H9 (cell line): ENCODE data around the gene GYG2. TPM values are rescaled to one million over a fixed set of nuclear protein-coding genes. Genes with fewer than 3 reads are reported as not detected.

ENCODE experiments used
- DNase-seq: peaks from one replicate; pipeline ENCODE4 v3.0.0-alpha.2; 2017
- H2AFZ ChIP-seq: one replicate; pipeline ENCODE4 v1.6.1; 2013; ENCODE audit warnings: mild to moderate bottlenecking, low read length, control low read depth, moderate library complexity
- H2AK5ac ChIP-seq: 2 replicates; pipeline ENCODE4 v1.6.1; 2013; ENCODE audit warnings: low read length, control low read depth, mixed read lengths; ENCODE audit not compliant: insufficient read length
- H2BK120ac ChIP-seq: one replicate; pipeline ENCODE4 v1.6.1; 2013; ENCODE audit warnings: low read depth, mild to moderate bottlenecking, low read length, control low read depth, inconsistent platforms; ENCODE audit not compliant: poor library complexity, severe bottlenecking
- H2BK12ac ChIP-seq: 2 replicates; pipeline ENCODE4 v1.6.1; 2013; ENCODE audit warnings: low read length, control low read depth, mixed read lengths, low read depth; ENCODE audit not compliant: insufficient read length
- H2BK15ac ChIP-seq: 2 replicates; pipeline ENCODE4 v1.6.1; 2013; ENCODE audit warnings: low read depth, low read length, control low read depth
- H2BK20ac ChIP-seq: one replicate; pipeline ENCODE4 v1.6.1; 2013; ENCODE audit warnings: low read depth, mild to moderate bottlenecking, low read length, control low read depth, inconsistent platforms; ENCODE audit not compliant: poor library complexity, severe bottlenecking
- H2BK5ac ChIP-seq: 2 replicates; pipeline ENCODE4 v1.6.1; 2013; ENCODE audit warnings: low read length, control low read depth, mixed read lengths; ENCODE audit not compliant: insufficient read length
- H3K14ac ChIP-seq: 2 replicates; pipeline ENCODE4 v1.6.1; 2013; ENCODE audit warnings: low read length, control low read depth; ENCODE audit not compliant: insufficient read depth
- H3K18ac ChIP-seq: 2 replicates; pipeline ENCODE4 v1.6.1; 2013; ENCODE audit warnings: low read depth, mild to moderate bottlenecking, mixed read lengths, low read length, control low read depth; ENCODE audit not compliant: insufficient read length
- H3K23ac ChIP-seq: 2 replicates; pipeline ENCODE4 v1.6.1; 2013; ENCODE audit warnings: low read length, control low read depth, mixed read lengths, low read depth; ENCODE audit not compliant: insufficient read length
- H3K23me2 ChIP-seq: 2 replicates; pipeline ENCODE4 v1.6.1; 2013; ENCODE audit warnings: low read depth, mild to moderate bottlenecking, mixed read lengths, low read length, control low read depth; ENCODE audit not compliant: insufficient read length, poor library complexity, severe bottlenecking
- H3K27ac ChIP-seq: 2 replicates; pipeline ENCODE4 v1.5.1; 2013; ENCODE audit warnings: low read length, control low read depth, mixed read lengths, low read depth; ENCODE audit not compliant: insufficient read length
- H3K27me3 ChIP-seq: 2 replicates; pipeline ENCODE4 v1.6.1; 2013; ENCODE audit warnings: low read length, control low read depth, inconsistent platforms; ENCODE audit not compliant: insufficient read depth
- H3K4ac ChIP-seq: 2 replicates; pipeline ENCODE4 v1.6.1; 2013; ENCODE audit warnings: low read depth, mild to moderate bottlenecking, control low read depth, inconsistent platforms, low read length, moderate library complexity
- H3K4me1 ChIP-seq: 2 replicates; pipeline ENCODE4 v1.6.1; 2013; ENCODE audit warnings: low read length, control low read depth, inconsistent platforms; ENCODE audit not compliant: insufficient read depth
- H3K4me2 ChIP-seq: 2 replicates; pipeline ENCODE4 v1.6.1; 2013; ENCODE audit warnings: low read length, control low read depth, mixed read lengths; ENCODE audit not compliant: insufficient read length, insufficient read depth
- H3K56ac ChIP-seq: 2 replicates; pipeline ENCODE4 v1.6.1; 2013; ENCODE audit warnings: low read depth, mild to moderate bottlenecking, mixed read lengths, low read length, control low read depth; ENCODE audit not compliant: insufficient read length
- H3K79me1 ChIP-seq: 2 replicates; pipeline ENCODE4 v1.6.1; 2013; ENCODE audit warnings: low read depth, mild to moderate bottlenecking, moderate library complexity, low read length, control low read depth, inconsistent platforms; ENCODE audit not compliant: insufficient read depth, poor library complexity, severe bottlenecking
- H3K79me2 ChIP-seq: 2 replicates; pipeline ENCODE4 v1.6.1; 2013; ENCODE audit warnings: low read length, control low read depth, inconsistent platforms; ENCODE audit not compliant: insufficient read depth
- H3K9ac ChIP-seq: 2 replicates; pipeline ENCODE4 v1.6.1; 2013; ENCODE audit warnings: low read length, control low read depth, mixed read lengths; ENCODE audit not compliant: insufficient read length; ENCODE audit errors: extremely low read depth
- H3K9me3 ChIP-seq: one replicate; pipeline ENCODE4 v1.6.1; 2013; ENCODE audit warnings: low read depth, low read length, inconsistent platforms; ENCODE audit not compliant: control insufficient read depth
- H3T11ph ChIP-seq: one replicate; pipeline ENCODE4 v1.6.1; 2013; ENCODE audit warnings: mild to moderate bottlenecking, low read length, control low read depth, inconsistent platforms
- H4K20me1 ChIP-seq: one replicate; pipeline ENCODE4 v1.6.1; 2013; ENCODE audit not compliant: control insufficient read depth, insufficient read length, insufficient read depth
- H4K5ac ChIP-seq: 2 replicates; pipeline ENCODE4 v1.6.1; 2013; ENCODE audit warnings: low read depth, mild to moderate bottlenecking, mixed read lengths, low read length, control low read depth; ENCODE audit not compliant: insufficient read length
- H4K8ac ChIP-seq: replicated peaks from 2 replicates; pipeline ENCODE4 v1.6.1; 2013; ENCODE audit warnings: low read length, control low read depth, mixed read lengths, low read depth; ENCODE audit not compliant: insufficient read length
- H4K91ac ChIP-seq: 2 replicates; pipeline ENCODE4 v1.6.1; 2013; ENCODE audit warnings: low read depth, mild to moderate bottlenecking, moderate library complexity, mixed read lengths, low read length, control low read depth; ENCODE audit not compliant: insufficient read length
- H3K27ac Mint-ChIP-seq, 3 experiments: 2 replicates in 2 of 3; 3 replicates in 1 of 3; pipeline ENCODE4 v1.8.0; 2020 to 2021; ENCODE audit warnings: mixed read lengths in 3 of 3, mild to moderate bottlenecking in 1 of 3, moderate library complexity in 1 of 3
- H3K27me3 Mint-ChIP-seq: 2 replicates; pipeline ENCODE4 v1.8.0; 2021; ENCODE audit warnings: low read depth, mild to moderate bottlenecking, moderate library complexity, mixed read lengths
- H3K36me3 Mint-ChIP-seq, 3 experiments: 2 replicates in 2 of 3; 3 replicates in 1 of 3; pipeline ENCODE4 v1.8.0; 2020 to 2021; ENCODE audit warnings: low read depth in 3 of 3, mixed read lengths in 3 of 3; ENCODE audit not compliant: insufficient read depth in 1 of 3
- H3K4me1 Mint-ChIP-seq, 2 experiments: 2 replicates each; pipeline ENCODE4 v1.8.0; 2020; ENCODE audit warnings: mixed read lengths in 2 of 2
- H3K4me3 Mint-ChIP-seq, 2 experiments: 2 replicates in 1 of 2; 3 replicates in 1 of 2; pipeline ENCODE4 v1.8.0; 2020 to 2021; ENCODE audit warnings: mild to moderate bottlenecking in 2 of 2, mixed read lengths in 2 of 2, moderate library complexity in 1 of 2
- H3K9me3 Mint-ChIP-seq, 2 experiments: 2 replicates in 1 of 2; 3 replicates in 1 of 2; pipeline ENCODE4 v1.8.0; 2020; ENCODE audit warnings: mild to moderate bottlenecking in 2 of 2, mixed read lengths in 2 of 2, moderate library complexity in 1 of 2
- CTCF ChIP-seq: fragments of 200-600 bp; sonication (generic); conservative IDR thresholded peaks from 3 replicates; pipeline ENCODE4 v1.8.0; 2021; ENCODE audit warnings: antibody characterized with exemption, mild to moderate bottlenecking
- WGBS: extraction: QIAGEN DNeasy Blood & Tissue Kit; methylation state at CpG from one replicate; pipeline ENCODE4 v1.1.7; 2013; ENCODE audit warnings: missing lambda C conversion rate, low lambda C conversion rate, mixed read lengths; ENCODE audit not compliant: insufficient read length; ENCODE audit errors: extremely low coverage; 5-methylcytosine and 5-hydroxymethylcytosine counted together
- total RNA-seq: library from RNA; stranded (reverse); gene quantifications from 2 replicates; pipeline ENCODE4 v1.2.1, GENCODE V29; 2021

Gene GYG2
- total RNA-seq, 1 experiment from 2014 or later, result 95.9 TPM

DNA sequence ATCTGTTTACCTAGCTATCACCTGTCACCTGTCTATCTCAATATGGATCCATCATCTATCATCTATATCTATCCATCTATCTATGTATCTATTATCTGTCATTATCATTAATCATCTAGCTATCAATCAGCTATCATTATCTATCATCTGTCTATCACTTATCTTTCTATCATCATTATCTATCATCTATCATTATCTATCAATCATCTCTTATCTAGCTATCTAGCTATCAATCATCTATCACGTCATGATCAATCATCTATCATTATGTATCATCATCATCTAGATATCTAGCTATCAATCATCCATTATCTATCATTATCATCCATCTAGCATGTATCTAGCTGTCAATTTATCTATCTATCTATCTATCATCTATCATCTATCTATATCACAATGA lies 92.5 kb downstream of the GYG2 start:
- Histone ChIP-seq H3K4me1 (no peaks in the 10 kb centered on the region), H3K56ac (no peak overlapping the region), H2BK20ac (no peak overlapping the region), H2BK120ac (no peak overlapping the region), H3K14ac (no peak overlapping the region), H2AK5ac (no peak overlapping the region), H3K27me3 (no peaks in the 10 kb centered on the region), H3K4ac (no peak overlapping the region), H4K20me1 (no peaks in the 10 kb centered on the region), H3K23me2 (no peaks in the 10 kb centered on the region), H3K9me3 (no peaks in the 10 kb centered on the region), H3K79me2 (no peaks in the 10 kb centered on the region), H3K18ac (no peak overlapping the region), H3K79me1 (no peaks in the 10 kb centered on the region), H3K27ac (no peak overlapping the region), H4K5ac (no peak overlapping the region), H3T11ph (no peak overlapping the region), H3K23ac (no peak overlapping the region), H3K4me2 (no peak overlapping the region), H4K91ac (no peak overlapping the region), H4K8ac (no peak overlapping the region), H2BK5ac (no peak overlapping the region), H2BK15ac (no peak overlapping the region), H2BK12ac (no peak overlapping the region), H3K9ac (no peak overlapping the region), H2AFZ (no peak overlapping the region)
- 100% methylated on average over 1 of the region's 1 CpG for WGBS
- DNase-seq, result no peak
- Mint-ChIP-seq H3K4me3 (no peak overlapping the region), H3K27ac (no peak overlapping the region), H3K27me3 (no peaks in the 10 kb centered on the region; the same call in 1 of the 2 replicates), H3K36me3 (peaks cover 6 to 42% (median 13%) of the 10 kb centered on the region in 3 experiments), H3K9me3 (peaks cover 2% of the 10 kb centered on the region in 2 experiments; a peak in 4 of 5 replicates), H3K4me1 (peaks cover 19 to 28% of the 10 kb centered on the region in 2 experiments)
- TF ChIP-seq CTCF, result no peak
